ENCODE measurements around the gene GLIPR2.
A peak's percentile ranks its signal among the peaks of the same experiment; 100 is the strongest.

GRCh38 chr9:36190388-36191289 lies 54.1 kb downstream of the GLIPR2 start, which contains the start of gene CLTA:
- TF ChIP-seq CTCF (optimal IDR thresholded peaks at IDR 0.05 in 1 of 3, IDR thresholded peaks at IDR 0.05 in 1 of 3, conservative IDR thresholded peaks at IDR 0.05 in 1 of 3; ENCODE audit: extremely low read depth in 1 of 3, insufficient read depth in 2 of 3, low read length in 3 of 3): peak; percentile 35 to 55 (median 49)
- TF ChIP-seq EZH2 (IDR thresholded peaks at IDR 0.05; ENCODE audit: low read length): no peak

Measured in keratinocyte (primary cell).